GM19328 (cell line): Measurements from ENCODE around the gene EIF4EBP2.

Source experiments
- ATAC-seq: cut with Tn5 transposase; IDR thresholded peaks from one replicate; pipeline ENCODE4 v1.9.1; 2021; ENCODE audit warnings: mild to moderate bottlenecking, moderate library complexity; ENCODE audit not compliant: unreplicated experiment

EIF4EBP2 gene

GRCh38 chr10:70432101-70432500, 28.2 kb downstream of the EIF4EBP2 start:
- no peak for ATAC-seq

GRCh38 chr10:70432561-70433263, 28.8 kb downstream of the EIF4EBP2 start:
- ATAC-seq: no peak

- ATAC-seq: no peak
Observed at GRCh38 chr10:70433581-70434280, 29.8 kb downstream of the EIF4EBP2 start.

- ATAC-seq: no peak
Observed at GRCh38 chr10:70435241-70436085, 31.5 kb downstream of the EIF4EBP2 start.

GRCh38 chr10:70437721-70438120, 33.8 kb downstream of the EIF4EBP2 start:
- ATAC-seq: no peak

GRCh38 chr10:70440296-70441160, 36.6 kb downstream of the EIF4EBP2 start:
- ATAC-seq: no peak

- no peak for ATAC-seq
Observed at GRCh38 chr10:70441161-70441894, 37.4 kb downstream of the EIF4EBP2 start, which contains the start of gene NODAL. Gene NODAL, minus strand, starts transcription at chr10:70441681. Its CDS starts 14 bp downstream, at chr10:70441667.

GRCh38 chr10:70441895-70442309, 38.0 kb downstream of the EIF4EBP2 start:
- ATAC-seq: no peak

- ATAC-seq: no peak
Observed at GRCh38 chr10:70442332-70442988, 38.5 kb downstream of the EIF4EBP2 start.

- ATAC-seq: no peak
Observed at GRCh38 chr10:70444744-70445143, 40.8 kb downstream of the EIF4EBP2 start.

- ATAC-seq: no peak
Observed at GRCh38 chr10:70445718-70446657, 42.0 kb downstream of the EIF4EBP2 start.

GRCh38 chr10:70448236-70448635, 44.3 kb downstream of the EIF4EBP2 start:
- no peak for ATAC-seq

GRCh38 chr10:70455213-70455630, 51.3 kb downstream of the EIF4EBP2 start:
- ATAC-seq: no peak

GRCh38 chr10:70456164-70456563, 52.2 kb downstream of the EIF4EBP2 start:
- no peak for ATAC-seq

- ATAC-seq: no peak
Observed at GRCh38 chr10:70457759-70458305, 53.9 kb downstream of the EIF4EBP2 start.

GRCh38 chr10:70458329-70459060, 54.5 kb downstream of the EIF4EBP2 start:
- ATAC-seq: no peak
